HUES48 (cell line): ENCODE results near the gene FNIP2.
"Not testable (repeated sequence)": the region's sequence is repeated elsewhere in the genome, so short reads cannot be mapped to it uniquely, and the experiment has no call there.

Source experiments
- H3K27ac ChIP-seq: one replicate; pipeline ENCODE4 v1.7.0; 2013; ENCODE audit warnings: low read depth, low read length, inconsistent platforms
- H3K27me3 ChIP-seq: 2 replicates; pipeline ENCODE4 v1.6.1; 2013; ENCODE audit warnings: mild to moderate bottlenecking, low read length; ENCODE audit not compliant: control insufficient read depth, insufficient read depth
- H3K36me3 ChIP-seq: 2 replicates; pipeline ENCODE4 v1.6.1; 2013; ENCODE audit warnings: low read length; ENCODE audit not compliant: control insufficient read depth, insufficient read depth
- H3K4me1 ChIP-seq: 2 replicates; pipeline ENCODE4 v1.6.1; 2013; ENCODE audit warnings: mild to moderate bottlenecking, low read length; ENCODE audit not compliant: control insufficient read depth, insufficient read depth
- H3K4me3 ChIP-seq: 2 replicates; pipeline ENCODE4 v1.5.1; 2013; ENCODE audit warnings: mild to moderate bottlenecking, low read depth, low read length
- H3K9ac ChIP-seq: 2 replicates; pipeline ENCODE4 v1.6.1; 2013; ENCODE audit warnings: mild to moderate bottlenecking, low read depth, low read length, moderate library complexity
- H3K9me3 ChIP-seq: 2 replicates; pipeline ENCODE4 v1.6.1; 2013; ENCODE audit warnings: low read length; ENCODE audit not compliant: control insufficient read depth, insufficient read depth

The FNIP2 gene

GRCh38 chr4:158793430-158793829 lies 24.6 kb downstream of the FNIP2 start:
- not testable (repeated sequence) for H3K27ac ChIP-seq, H3K36me3 ChIP-seq, H3K4me3 ChIP-seq, H3K4me1 ChIP-seq, H3K9ac ChIP-seq, H3K9me3 ChIP-seq, H3K27me3 ChIP-seq

GRCh38 chr4:158796370-158797140 lies 27.7 kb downstream of the FNIP2 start:
- Histone ChIP-seq H3K4me3 (no peak overlapping the region), H3K36me3 (no peaks in the 10 kb centered on the region), H3K27ac (no peak overlapping the region), H3K27me3 (no peaks in the 10 kb centered on the region), H3K9ac (no peak overlapping the region), H3K9me3 (no peaks in the 10 kb centered on the region), H3K4me1 (peaks cover 19% of the 10 kb centered on the region)

- Histone ChIP-seq H3K4me3 (no peak overlapping the region), H3K9me3 (no peaks in the 10 kb centered on the region), H3K4me1 (peaks cover 19% of the 10 kb centered on the region), H3K36me3 (no peaks in the 10 kb centered on the region), H3K27ac (no peak overlapping the region), H3K27me3 (no peaks in the 10 kb centered on the region), H3K9ac (no peak overlapping the region)
These were observed 29.2 kb downstream of the FNIP2 start for GRCh38 chr4:158798062-158798461.

- Histone ChIP-seq H3K9ac (no peak overlapping the region), H3K27me3 (no peaks in the 10 kb centered on the region), H3K4me3 (no peak overlapping the region), H3K9me3 (no peaks in the 10 kb centered on the region), H3K4me1 (peaks cover 19% of the 10 kb centered on the region), H3K27ac (no peak overlapping the region), H3K36me3 (no peaks in the 10 kb centered on the region)
These were observed 30.4 kb downstream of the FNIP2 start for GRCh38 chr4:158799013-158799770.

- Histone ChIP-seq H3K27me3 (no peaks in the 10 kb centered on the region), H3K27ac (no peak overlapping the region), H3K9me3 (no peaks in the 10 kb centered on the region), H3K4me1 (peaks cover 19% of the 10 kb centered on the region), H3K4me3 (no peak overlapping the region), H3K9ac (no peak overlapping the region), H3K36me3 (no peaks in the 10 kb centered on the region)
These were observed 31.0 kb downstream of the FNIP2 start for GRCh38 chr4:158799856-158800255.

GRCh38 chr4:158801066-158801465 lies 32.2 kb downstream of the FNIP2 start:
- no peak overlapping the region for H3K9ac ChIP-seq
- H3K4me1 ChIP-seq, result peaks cover 28% of the 10 kb centered on the region
- H3K4me3 ChIP-seq, result no peak overlapping the region
- H3K27ac ChIP-seq, result no peak overlapping the region
- H3K27me3 ChIP-seq, result no peaks in the 10 kb centered on the region
- H3K36me3 ChIP-seq, result no peaks in the 10 kb centered on the region
- H3K9me3 ChIP-seq, result no peaks in the 10 kb centered on the region

GRCh38 chr4:158801677-158802076 lies 32.9 kb downstream of the FNIP2 start:
- no peaks in the 10 kb centered on the region for H3K27me3 ChIP-seq
- peaks cover 30% of the 10 kb centered on the region for H3K4me1 ChIP-seq
- no peak overlapping the region for H3K27ac ChIP-seq
- H3K4me3 ChIP-seq, result no peak overlapping the region
- no peak overlapping the region for H3K9ac ChIP-seq
- no peaks in the 10 kb centered on the region for H3K9me3 ChIP-seq
- H3K36me3 ChIP-seq, result no peaks in the 10 kb centered on the region

- H3K27me3 ChIP-seq, result no peaks in the 10 kb centered on the region
- peaks cover 30% of the 10 kb centered on the region for H3K4me1 ChIP-seq
- H3K9ac ChIP-seq, result no peak overlapping the region
- H3K4me3 ChIP-seq, result no peak overlapping the region
- H3K36me3 ChIP-seq, result no peaks in the 10 kb centered on the region
- H3K27ac ChIP-seq, result no peak overlapping the region
- no peaks in the 10 kb centered on the region for H3K9me3 ChIP-seq
These were observed 34.1 kb downstream of the FNIP2 start for GRCh38 chr4:158802914-158803313.

- H3K9me3 ChIP-seq, result no peaks in the 10 kb centered on the region
- H3K9ac ChIP-seq, result no peak overlapping the region
- peaks cover 24% of the 10 kb centered on the region for H3K4me1 ChIP-seq
- no peak overlapping the region for H3K27ac ChIP-seq
- no peak overlapping the region for H3K4me3 ChIP-seq
- no peaks in the 10 kb centered on the region for H3K27me3 ChIP-seq
- H3K36me3 ChIP-seq, result no peaks in the 10 kb centered on the region
These were observed 37.0 kb downstream of the FNIP2 start for GRCh38 chr4:158805635-158806471.

GRCh38 chr4:158807691-158808090 lies 38.9 kb downstream of the FNIP2 start:
- Histone ChIP-seq H3K27me3 (no peaks in the 10 kb centered on the region), H3K27ac (no peak overlapping the region), H3K36me3 (no peaks in the 10 kb centered on the region), H3K9me3 (no peaks in the 10 kb centered on the region), H3K9ac (no peak overlapping the region), H3K4me1 (peaks cover 22% of the 10 kb centered on the region), H3K4me3 (no peak overlapping the region)

GRCh38 chr4:158808399-158808798 lies 39.6 kb downstream of the FNIP2 start:
- H3K4me1 ChIP-seq, result peaks cover 22% of the 10 kb centered on the region
- H3K27me3 ChIP-seq, result no peaks in the 10 kb centered on the region
- no peak overlapping the region for H3K4me3 ChIP-seq
- no peak overlapping the region for H3K27ac ChIP-seq
- H3K36me3 ChIP-seq, result no peaks in the 10 kb centered on the region
- no peaks in the 10 kb centered on the region for H3K9me3 ChIP-seq
- no peak overlapping the region for H3K9ac ChIP-seq
